ENCODE data around the gene SUN2.

SUN2 gene

DNA sequence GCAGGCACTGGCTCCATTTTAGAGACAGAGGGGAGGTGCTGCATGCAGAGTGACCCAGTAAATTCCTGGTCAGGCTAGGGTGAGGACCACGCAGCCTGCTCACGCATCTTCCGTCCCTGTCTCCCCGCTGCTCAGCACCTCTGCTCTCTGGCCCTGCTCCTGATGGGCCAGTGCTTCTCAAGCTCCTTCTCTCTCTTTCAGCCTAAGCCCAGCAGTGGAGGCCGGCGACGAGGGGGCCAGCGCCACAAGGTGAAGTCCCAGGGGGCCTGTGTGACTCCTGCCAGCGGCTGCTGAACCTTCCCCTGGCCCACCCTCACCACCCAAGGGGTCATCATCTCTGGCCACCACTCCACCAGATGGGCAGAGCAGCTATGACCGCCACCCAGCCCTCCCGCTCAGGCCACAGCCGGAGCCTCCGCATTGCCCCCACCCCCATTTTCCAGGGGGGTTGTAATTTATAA lies 25.4 kb downstream of the SUN2 start:
- TF ChIP-seq, protein P1, sequence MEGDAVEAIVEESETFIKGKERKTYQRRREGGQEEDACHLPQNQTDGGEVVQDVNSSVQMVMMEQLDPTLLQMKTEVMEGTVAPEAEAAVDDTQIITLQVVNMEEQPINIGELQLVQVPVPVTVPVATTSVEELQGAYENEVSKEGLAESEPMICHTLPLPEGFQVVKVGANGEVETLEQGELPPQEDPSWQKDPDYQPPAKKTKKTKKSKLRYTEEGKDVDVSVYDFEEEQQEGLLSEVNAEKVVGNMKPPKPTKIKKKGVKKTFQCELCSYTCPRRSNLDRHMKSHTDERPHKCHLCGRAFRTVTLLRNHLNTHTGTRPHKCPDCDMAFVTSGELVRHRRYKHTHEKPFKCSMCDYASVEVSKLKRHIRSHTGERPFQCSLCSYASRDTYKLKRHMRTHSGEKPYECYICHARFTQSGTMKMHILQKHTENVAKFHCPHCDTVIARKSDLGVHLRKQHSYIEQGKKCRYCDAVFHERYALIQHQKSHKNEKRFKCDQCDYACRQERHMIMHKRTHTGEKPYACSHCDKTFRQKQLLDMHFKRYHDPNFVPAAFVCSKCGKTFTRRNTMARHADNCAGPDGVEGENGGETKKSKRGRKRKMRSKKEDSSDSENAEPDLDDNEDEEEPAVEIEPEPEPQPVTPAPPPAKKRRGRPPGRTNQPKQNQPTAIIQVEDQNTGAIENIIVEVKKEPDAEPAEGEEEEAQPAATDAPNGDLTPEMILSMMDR (IDR thresholded peaks at IDR 0.05; ENCODE audit: control extremely low read depth, extremely low read depth, low read depth, missing control alignments), result no peak
- ChIA-PET CTCF (interaction anchor here (1.6 to 5.4 kb wide), 2 partner anchors 17 to 678 kb away, joined by 4 to 18 read pairs; no protein-coding TSS in a partner anchor), POLR2A (interaction anchor here (0.5 to 1.2 kb wide), 2 partner anchors 16 to 319 kb away, joined by 3 read pairs; no protein-coding TSS in a partner anchor)
- no peak for DNase-seq (ENCODE audit: extremely low spot score)

DNA sequence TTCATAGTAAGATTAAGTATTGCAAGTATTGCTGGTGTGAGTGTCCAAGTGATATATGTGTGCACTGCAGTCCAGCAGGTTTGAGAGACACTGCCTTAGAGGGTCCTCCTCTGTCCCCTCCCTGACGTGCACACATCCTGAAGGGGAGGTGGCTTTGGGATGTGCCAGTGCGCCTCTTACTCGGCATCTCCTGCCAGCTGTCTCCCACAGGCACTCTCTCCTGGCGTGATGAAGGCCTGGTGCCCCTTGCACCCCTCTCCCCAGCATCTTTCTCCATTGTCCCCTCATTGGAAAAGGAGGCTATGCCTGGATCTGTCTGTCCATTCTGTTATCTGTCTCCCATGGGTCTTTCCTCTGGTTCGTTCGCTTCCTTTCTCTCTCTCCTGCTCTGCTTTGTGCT lies 25.9 kb downstream of the SUN2 start:
- TF ChIP-seq, protein P1 (IDR thresholded peaks at IDR 0.05; ENCODE audit: control extremely low read depth, extremely low read depth, low read depth, missing control alignments), result no peak
- no peak for DNase-seq (ENCODE audit: extremely low spot score)
- CTCF ChIA-PET, result interaction anchor here (1.6 to 2.0 kb wide), 2 partner anchors 17 to 678 kb away, joined by 4 to 5 read pairs; no protein-coding TSS in a partner anchor
- POLR2A ChIA-PET, result interaction anchor here (1.1 to 1.2 kb wide), 2 partner anchors 16 to 18 kb away, joined by 3 to 7 read pairs; no protein-coding TSS in a partner anchor

DNA sequence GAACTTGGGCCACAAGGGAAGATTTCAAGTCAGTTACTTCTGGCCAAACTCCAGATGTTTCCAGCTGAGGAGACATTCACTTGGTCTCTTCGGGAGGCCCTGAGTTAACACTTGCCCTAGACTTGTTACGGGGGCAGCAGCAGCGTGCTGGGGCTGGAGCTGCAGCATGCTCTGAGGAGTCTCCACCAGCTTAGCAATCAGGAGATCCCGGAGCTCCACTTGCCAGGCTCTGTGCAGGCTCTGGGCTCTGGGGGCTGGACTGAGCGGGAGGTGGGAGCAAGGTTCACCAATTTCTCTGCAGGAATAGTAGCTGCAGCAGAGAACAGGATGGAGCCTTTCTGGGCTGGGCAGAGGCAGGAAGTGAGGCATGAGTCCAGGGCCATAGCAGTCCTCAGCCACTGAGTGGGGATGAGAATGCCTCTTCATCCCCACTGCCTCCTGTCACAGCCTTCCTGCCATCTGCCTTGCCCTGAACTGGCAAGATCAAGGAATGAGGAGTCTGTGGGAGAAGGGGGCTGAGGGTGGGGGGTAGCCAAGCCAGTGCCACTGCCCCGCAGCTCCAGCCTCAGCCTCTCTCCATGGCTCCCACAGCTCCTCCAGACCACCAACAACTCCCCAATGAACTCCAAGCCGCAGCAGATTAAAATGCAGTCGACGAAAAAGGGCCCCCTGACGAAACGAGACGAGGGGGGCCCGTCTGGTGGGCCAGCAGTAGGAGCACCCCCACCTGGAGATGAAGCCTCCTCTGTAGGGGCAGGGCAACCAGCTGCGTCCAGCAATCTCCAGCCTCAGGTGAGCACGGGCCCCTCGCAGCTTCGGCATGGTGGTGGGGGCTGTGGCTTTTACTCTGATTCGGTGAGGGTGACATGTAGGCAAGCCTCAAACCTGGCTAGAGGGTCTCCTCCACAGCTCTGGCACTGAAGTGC lies 26.7 kb downstream of the SUN2 start:
- TF ChIP-seq, protein P1 (IDR thresholded peaks at IDR 0.05; ENCODE audit: control extremely low read depth, extremely low read depth, low read depth, missing control alignments), result no peak
- POLR2A ChIA-PET, result interaction anchor here (1.1 to 1.2 kb wide), 2 partner anchors 15 to 19 kb away, joined by 3 to 7 read pairs; no protein-coding TSS in a partner anchor
- DNase-seq (ENCODE audit: extremely low spot score), result no peak
- CTCF ChIA-PET, result interaction anchor here (1.2 to 2.0 kb wide), 2 partner anchors 11 to 16 kb away, joined by 4 to 5 read pairs; no protein-coding TSS in a partner anchor

DNA sequence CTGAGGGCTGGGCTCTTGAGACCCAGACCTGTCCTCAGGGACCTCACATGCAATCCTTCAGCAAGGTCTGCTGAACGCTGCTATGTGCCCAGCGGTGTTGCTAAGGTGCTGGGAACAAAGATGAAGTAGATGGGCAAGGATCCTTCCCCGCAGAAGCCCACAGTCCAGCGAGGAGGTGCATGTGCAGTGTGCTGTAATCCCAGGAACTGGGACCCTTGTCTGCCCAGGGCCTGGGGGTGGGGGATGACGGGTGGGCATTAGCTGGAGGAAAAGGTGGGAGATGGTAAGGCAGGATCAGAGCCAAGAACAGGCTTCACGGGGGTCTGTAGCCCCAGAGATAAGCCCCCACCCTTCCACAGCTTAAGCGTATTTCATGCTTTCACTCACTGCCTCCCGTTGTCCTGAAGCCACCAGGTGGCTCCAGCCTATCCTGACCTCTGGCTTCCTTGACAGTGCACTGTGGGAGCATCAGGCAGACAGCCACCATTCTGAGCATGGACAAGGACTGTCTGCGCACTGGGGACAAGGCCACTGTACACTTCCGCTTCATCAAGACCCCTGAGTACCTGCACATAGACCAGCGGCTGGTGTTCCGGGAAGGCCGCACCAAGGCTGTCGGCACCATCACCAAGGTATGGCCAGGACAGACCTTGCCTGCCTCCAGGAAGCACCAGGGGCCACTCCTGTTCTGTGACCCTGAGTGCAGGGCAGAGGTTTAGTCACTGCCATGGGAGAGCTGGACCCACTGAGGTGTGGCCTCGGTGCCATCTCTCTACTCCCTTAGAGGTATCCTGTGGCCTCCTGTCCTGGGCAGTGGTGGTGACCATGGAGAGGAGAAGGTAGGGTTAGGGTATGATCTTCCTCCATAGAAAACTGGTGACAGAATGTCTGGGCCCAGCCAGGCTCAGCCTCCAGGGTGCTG lies 28.0 kb downstream of the SUN2 start:
- no peak for DNase-seq (ENCODE audit: extremely low spot score)
- TF ChIP-seq, protein P1 (IDR thresholded peaks at IDR 0.05; ENCODE audit: control extremely low read depth, extremely low read depth, low read depth, missing control alignments), result no peak
- POLR2A ChIA-PET, result no interaction called here
- CTCF ChIA-PET, result interaction anchor here (1.5 to 7.5 kb wide), 3 partner anchors 7 to 15 kb away, joined by 3 to 70 read pairs (median 5); no protein-coding TSS in a partner anchor

DNA sequence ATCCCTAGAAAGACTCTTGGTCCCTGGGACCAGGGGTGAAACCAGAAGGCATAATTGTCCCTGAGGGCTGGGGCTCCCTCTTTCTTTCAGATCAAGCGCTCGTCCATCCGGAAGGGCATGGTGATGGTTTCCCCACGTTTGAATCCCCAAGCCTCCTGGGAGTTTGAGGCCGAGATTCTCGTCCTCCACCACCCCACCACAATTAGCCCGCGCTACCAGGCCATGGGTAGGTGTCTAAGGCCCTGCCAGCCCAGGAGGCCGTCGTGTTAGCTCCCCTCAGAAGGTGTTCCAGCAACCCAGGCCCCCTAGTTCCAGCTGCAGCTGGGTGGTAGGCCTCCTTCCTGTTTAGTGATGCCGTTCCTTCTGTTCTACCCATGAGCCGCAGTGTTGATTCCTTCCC lies 28.7 kb downstream of the SUN2 start:
- POLR2A ChIA-PET, result no interaction called here
- DNase-seq (ENCODE audit: extremely low spot score), result no peak
- CTCF ChIA-PET, result interaction anchor here (1.5 to 7.5 kb wide), 3 partner anchors 8 to 20 kb away, joined by 3 to 70 read pairs (median 9); no protein-coding TSS in a partner anchor

More for the DNA sequence above, 28.7 kb downstream of the SUN2 start:
- TF ChIP-seq, protein P1 (IDR thresholded peaks at IDR 0.05; ENCODE audit: control extremely low read depth, extremely low read depth, low read depth, missing control alignments), result no peak
